Colonic mucosa (tissue), 4 donors: ENCODE results near the gene RNF41. TPM values are rescaled to one million over a fixed set of nuclear protein-coding genes. Genes with fewer than 3 reads are reported as not detected.

Experiments used
- DNase-seq: peaks from one replicate; pipeline ENCODE4 v3.0.0-alpha.2; 2020
- H3K27ac ChIP-seq: fragments of 200-600 bp; one replicate; pipeline ENCODE4 v1.8.0; 2021
- H3K27me3 ChIP-seq: fragments of 200-600 bp; one replicate; pipeline ENCODE4 v1.8.0; 2021
- H3K36me3 ChIP-seq: fragments of 200-600 bp; one replicate; pipeline ENCODE4 v1.8.0; 2021
- H3K4me1 ChIP-seq: fragments of 200-600 bp; one replicate; pipeline ENCODE4 v1.8.0; 2021; ENCODE audit warnings: mild to moderate bottlenecking
- H3K4me3 ChIP-seq: fragments of 200-600 bp; one replicate; pipeline ENCODE4 v1.8.0; 2021
- H3K9ac ChIP-seq, 2 donors: one replicate each; pipeline ENCODE4 v1.7.0; 2013; ENCODE audit warnings: control low read depth in 2 of 2, low read depth in 2 of 2, low read length in 2 of 2
- H3K9me3 ChIP-seq: fragments of 200-600 bp; one replicate; pipeline ENCODE4 v1.8.0; 2021
- intact Hi-C: fragments of 100-400 bp; cut with DNase I; formaldehyde crosslinking; loops from one replicate; pipeline ENCODE4 v1.14.1; 2022
- total RNA-seq, 2 donors: library from RNA; stranded (reverse); fragmentation: NEBNext Ultra II Directional in 1 of 2; extraction: Animal tissue kit (Norgen Biotek cat#: 25700) in 1 of 2; gene quantifications; one replicate each; pipeline ENCODE4 v1.2.1, GENCODE V29; 2021
- TF ChIP-seq, protein P1 (sequence below): fragments of 200-600 bp; IDR thresholded peaks from one replicate; pipeline ENCODE4 v1.8.0; 2022; ENCODE audit warnings: antibody characterized with exemption, mild to moderate bottlenecking
- donor health status: healthy.
- donor health status: DM: no; HTN: no; CAD: no.
- donor health status: DM: no; HTN: no; CAD: no.

Gene RNF41
- total RNA-seq, 2 donors from 2014 or later = 29.0 to 36.0 TPM

DNA sequence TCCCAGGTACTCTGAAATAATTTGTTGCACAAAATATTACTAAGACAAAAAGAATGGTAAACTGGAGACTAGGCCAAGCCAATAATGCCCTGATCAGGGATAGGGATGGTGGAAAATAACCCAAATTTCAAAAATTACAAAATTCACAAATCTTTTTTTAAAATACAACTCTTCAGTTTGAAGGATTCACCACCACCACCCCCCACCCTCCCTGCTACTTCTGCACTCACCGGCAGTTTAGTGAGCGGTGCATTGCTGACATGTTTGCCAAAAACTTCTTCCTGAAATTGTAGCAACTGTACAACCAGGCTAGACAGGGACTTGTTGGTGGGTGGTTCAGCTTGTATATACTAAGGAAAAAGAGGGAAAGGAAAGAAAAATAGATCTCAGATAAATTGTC is 34.8 kb downstream of the RNF41 start:
- H3K27me3 ChIP-seq = no peaks in the 10 kb centered on the region
- peaks cover 8% of the 10 kb centered on the region for H3K36me3 ChIP-seq
- H3K4me1 ChIP-seq = peaks cover 13% of the 10 kb centered on the region
- H3K9me3 ChIP-seq = no peaks in the 10 kb centered on the region
- intact Hi-C loops = no loop called here
- DNase-seq = no peak
- no peak overlapping the region for H3K9ac ChIP-seq
- TF ChIP-seq, protein P1, sequence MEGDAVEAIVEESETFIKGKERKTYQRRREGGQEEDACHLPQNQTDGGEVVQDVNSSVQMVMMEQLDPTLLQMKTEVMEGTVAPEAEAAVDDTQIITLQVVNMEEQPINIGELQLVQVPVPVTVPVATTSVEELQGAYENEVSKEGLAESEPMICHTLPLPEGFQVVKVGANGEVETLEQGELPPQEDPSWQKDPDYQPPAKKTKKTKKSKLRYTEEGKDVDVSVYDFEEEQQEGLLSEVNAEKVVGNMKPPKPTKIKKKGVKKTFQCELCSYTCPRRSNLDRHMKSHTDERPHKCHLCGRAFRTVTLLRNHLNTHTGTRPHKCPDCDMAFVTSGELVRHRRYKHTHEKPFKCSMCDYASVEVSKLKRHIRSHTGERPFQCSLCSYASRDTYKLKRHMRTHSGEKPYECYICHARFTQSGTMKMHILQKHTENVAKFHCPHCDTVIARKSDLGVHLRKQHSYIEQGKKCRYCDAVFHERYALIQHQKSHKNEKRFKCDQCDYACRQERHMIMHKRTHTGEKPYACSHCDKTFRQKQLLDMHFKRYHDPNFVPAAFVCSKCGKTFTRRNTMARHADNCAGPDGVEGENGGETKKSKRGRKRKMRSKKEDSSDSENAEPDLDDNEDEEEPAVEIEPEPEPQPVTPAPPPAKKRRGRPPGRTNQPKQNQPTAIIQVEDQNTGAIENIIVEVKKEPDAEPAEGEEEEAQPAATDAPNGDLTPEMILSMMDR = no peak
- H3K4me3 ChIP-seq = no peak overlapping the region
- H3K27ac ChIP-seq = no peak overlapping the region

DNA sequence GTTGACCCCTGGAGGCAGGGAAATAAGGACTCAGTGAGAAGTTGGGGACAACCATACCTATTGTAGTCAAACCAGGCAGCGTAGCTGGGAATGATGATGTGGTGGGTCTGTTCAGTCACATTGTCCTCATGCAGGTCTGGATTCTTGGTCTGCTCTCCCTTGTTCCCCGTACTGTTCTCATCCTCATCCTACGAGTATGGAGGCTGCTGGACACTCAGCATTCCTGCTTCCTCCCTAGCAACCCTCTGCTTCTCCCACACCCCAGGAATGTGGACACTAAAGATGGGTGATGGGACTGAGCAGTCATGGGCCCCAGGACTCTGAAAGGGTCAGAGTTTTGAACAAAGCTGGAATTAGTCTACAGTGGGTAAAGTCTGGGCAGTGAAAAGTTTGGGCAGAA is 43.4 kb downstream of the RNF41 start:
- H3K4me3 ChIP-seq = no peak overlapping the region
- DNase-seq = no peak
- no peaks in the 10 kb centered on the region for H3K9me3 ChIP-seq
- H3K9ac ChIP-seq = no peak overlapping the region
- no peaks in the 10 kb centered on the region for H3K27me3 ChIP-seq
- peaks cover 30% of the 10 kb centered on the region for H3K36me3 ChIP-seq
- no peak overlapping the region for H3K27ac ChIP-seq
- H3K4me1 ChIP-seq = no peaks in the 10 kb centered on the region
- TF ChIP-seq, protein P1 = no peak
- intact Hi-C loops = no loop called here

DNA sequence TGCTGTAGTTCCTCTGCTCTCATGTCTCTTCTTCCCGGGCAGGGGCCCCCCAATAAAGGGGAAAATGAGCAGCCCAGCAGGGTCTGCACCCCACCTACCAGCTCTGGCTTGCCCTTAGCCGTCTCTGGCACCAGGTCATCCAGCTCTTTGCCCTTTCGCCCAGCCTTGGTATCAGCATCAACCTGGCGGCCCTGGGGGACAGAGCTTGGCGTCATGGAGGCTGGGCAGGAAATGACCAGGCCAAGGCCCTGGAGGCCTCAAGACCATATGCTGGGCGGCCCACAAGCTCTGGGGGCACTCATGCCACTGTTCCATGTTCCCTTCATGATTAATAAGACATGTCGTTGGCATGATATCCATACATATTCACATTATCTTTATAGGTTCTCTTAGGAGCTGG is 48.9 kb downstream of the RNF41 start:
- no peak for DNase-seq
- no peak overlapping the region for H3K4me3 ChIP-seq
- no peak overlapping the region for H3K9ac ChIP-seq
- no peak overlapping the region for H3K27ac ChIP-seq
- peaks cover 26% of the 10 kb centered on the region for H3K36me3 ChIP-seq
- H3K27me3 ChIP-seq = no peaks in the 10 kb centered on the region
- no peaks in the 10 kb centered on the region for H3K9me3 ChIP-seq
- no peaks in the 10 kb centered on the region for H3K4me1 ChIP-seq
- TF ChIP-seq, protein P1 = no peak
- intact Hi-C loops = no loop called here

DNA sequence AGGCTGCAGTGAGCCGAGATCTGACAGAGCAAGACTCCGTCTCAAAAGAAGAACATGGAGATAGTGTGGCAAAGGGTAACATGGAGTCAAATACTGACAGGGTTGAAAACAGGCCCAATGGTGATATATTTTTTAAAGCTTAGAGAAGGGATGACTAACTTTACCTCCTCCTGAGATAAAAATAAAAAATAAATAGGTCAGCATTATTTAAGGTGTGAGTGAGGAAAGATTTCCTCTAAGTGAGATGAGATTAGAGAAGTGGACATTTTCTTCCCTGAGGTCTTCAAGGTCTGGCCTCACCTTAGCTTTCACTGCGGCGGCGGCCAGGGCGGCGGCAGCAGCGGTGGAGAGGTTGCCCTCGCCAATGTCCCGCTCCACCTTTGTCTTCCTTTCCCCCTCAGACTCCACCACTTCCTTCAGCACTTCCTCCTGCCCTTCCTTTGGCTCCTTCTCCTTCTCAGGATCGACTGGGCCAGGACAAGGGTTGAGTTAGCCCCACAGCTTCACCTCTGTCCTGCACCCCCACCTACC is 52.4 kb downstream of the RNF41 start:
- no peak for DNase-seq
- TF ChIP-seq, protein P1 = no peak
- H3K4me3 ChIP-seq = no peak overlapping the region
- H3K9me3 ChIP-seq = no peaks in the 10 kb centered on the region
- H3K4me1 ChIP-seq = no peaks in the 10 kb centered on the region
- H3K27me3 ChIP-seq = no peaks in the 10 kb centered on the region
- no peak overlapping the region for H3K9ac ChIP-seq
- peaks cover 27% of the 10 kb centered on the region for H3K36me3 ChIP-seq
- intact Hi-C loops = no loop called here
- no peak overlapping the region for H3K27ac ChIP-seq

DNA sequence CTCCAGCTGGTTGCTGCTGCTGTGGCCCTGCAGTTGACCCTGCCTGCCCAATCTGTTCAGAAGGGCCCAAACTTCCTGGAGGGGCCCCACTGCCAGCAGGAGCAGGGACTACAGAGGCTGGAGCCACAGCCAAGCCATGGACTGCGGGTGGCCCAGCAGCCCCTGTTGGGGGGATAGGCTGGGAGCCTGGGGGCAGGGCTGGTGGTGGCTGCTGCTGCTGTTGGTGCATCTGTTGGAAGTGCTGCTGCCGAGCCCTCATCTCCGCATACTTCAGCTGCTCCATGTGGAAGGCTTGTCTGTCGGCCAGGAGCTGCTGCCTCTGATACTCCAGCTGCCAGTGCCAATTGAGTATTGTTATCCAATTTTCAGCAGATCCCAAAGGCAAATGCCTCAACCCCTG is 56.4 kb downstream of the RNF41 start:
- H3K27ac ChIP-seq = no peak overlapping the region
- intact Hi-C loops = no loop called here

More for the DNA sequence above, 56.4 kb downstream of the RNF41 start:
- Histone ChIP-seq H3K4me3 (no peak overlapping the region), H3K9me3 (no peaks in the 10 kb centered on the region), H3K27me3 (no peaks in the 10 kb centered on the region), H3K9ac (no peak overlapping the region), H3K36me3 (peaks cover 17% of the 10 kb centered on the region), H3K4me1 (peaks cover under 1% of the 10 kb centered on the region)
- DNase-seq = no peak
- TF ChIP-seq, protein P1 = no peak
